Measurements from ENCODE around the gene HIVEP3.

Gene HIVEP3

GRCh38 chr1:41539418-41539805 lies 379.3 kb downstream of the HIVEP3 start:
- DNase-seq = no peak

DNA sequence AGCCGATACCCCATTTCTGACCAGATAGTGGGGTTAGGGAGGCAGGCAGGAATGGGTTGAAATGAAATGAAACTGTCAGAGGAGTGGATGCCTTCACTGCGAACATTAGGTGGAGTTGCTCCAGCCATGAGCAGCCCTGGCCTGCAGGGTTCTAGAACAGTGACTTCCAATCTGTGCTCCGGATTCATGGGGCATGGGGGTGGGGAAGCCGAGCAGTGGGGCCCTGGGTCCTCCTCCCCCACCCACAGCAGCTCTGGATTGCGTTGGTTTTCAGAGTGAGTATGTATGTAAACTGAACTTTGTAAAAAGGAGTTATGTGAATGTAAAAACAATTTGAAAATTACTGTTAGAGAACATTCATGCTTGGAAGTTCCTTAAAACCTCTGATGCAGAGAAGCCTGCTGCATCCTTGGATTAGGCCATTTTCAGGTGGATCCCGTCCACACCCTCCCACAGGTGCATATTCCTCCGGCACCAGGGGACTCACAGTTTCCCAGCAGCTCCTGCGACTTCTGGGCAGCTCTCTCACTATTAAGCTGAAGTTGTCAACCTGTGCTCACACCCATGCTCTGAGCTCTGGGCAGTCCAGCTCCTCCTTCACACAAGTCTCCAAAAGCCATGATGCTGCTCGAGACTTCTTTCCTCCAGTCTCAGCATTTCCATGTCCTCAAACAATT lies 379.8 kb downstream of the HIVEP3 start:
- DNase-seq = no peak

DNA sequence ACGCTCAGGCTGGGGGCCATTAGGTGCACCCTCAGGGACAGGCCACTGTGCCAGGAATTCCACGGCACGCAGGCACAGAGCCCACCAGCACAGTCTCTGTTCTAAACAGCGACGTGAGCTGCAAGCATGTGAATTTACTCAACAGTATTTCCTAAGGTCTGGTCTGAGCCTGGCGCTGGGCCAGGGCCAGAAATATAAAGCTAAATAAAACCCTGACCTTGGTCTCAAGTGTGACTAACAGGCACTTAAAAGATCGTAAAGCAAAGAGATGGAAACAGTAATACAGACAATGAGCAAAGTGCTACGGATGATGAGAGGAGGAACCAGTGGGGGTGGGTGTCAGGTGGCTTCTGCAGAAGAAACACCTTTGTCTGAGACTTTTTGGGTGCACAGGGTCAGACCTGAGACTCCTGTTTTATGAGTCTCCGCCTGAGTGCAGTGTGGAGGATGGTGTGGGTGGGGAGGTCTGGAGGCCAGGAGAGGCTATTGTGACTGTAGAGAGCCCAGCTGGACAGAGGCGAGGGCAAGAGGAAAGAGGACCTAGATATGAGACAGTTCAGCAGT lies 380.9 kb downstream of the HIVEP3 start:
- no peak for DNase-seq

DNA sequence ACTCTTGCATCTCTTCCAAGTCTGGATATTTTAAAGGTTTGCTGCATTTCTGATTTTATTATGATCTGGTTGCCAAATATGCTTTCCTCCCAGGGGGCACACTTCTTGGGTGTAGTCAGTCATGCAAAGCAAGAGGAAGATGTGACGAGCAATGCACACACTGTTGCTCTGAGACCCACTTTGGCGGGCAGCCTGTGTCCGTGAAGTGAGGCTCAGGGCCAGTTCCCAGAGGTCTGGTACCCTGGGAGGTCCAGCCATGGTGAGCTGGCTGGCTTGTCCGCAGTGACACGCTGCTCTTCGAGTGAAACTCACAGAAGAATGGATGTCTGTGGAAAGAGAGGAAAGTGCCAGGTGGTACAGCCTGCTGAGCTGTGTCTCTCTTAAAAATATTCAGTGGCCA lies 381.5 kb downstream of the HIVEP3 start:
- DNase-seq = no peak

- DNase-seq = no peak
Measured at GRCh38 chr1:41536361-41536802, 382.3 kb downstream of the HIVEP3 start.

GRCh38 chr1:41535716-41536115 lies 383.0 kb downstream of the HIVEP3 start:
- no peak for DNase-seq

DNA sequence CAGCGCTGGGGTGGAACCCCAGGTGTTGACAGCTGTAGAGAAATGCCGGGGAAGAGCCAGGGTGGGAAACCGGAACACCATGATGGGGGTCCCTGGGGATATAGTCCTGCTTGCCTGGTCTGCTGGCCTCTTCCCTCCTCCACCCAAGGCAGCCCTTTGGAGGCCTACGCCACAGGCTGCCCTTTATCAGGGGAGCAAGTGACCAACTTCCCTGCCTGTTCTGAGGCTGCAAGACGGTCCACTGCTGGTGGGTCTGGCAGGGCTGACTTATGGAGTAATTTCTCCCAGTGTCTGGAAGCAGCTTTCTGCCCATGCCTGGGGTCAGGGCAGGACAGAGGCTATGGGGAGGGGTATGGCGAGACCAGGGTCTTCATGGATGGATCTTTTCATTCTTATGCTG lies 383.4 kb downstream of the HIVEP3 start:
- DNase-seq = no peak

DNA sequence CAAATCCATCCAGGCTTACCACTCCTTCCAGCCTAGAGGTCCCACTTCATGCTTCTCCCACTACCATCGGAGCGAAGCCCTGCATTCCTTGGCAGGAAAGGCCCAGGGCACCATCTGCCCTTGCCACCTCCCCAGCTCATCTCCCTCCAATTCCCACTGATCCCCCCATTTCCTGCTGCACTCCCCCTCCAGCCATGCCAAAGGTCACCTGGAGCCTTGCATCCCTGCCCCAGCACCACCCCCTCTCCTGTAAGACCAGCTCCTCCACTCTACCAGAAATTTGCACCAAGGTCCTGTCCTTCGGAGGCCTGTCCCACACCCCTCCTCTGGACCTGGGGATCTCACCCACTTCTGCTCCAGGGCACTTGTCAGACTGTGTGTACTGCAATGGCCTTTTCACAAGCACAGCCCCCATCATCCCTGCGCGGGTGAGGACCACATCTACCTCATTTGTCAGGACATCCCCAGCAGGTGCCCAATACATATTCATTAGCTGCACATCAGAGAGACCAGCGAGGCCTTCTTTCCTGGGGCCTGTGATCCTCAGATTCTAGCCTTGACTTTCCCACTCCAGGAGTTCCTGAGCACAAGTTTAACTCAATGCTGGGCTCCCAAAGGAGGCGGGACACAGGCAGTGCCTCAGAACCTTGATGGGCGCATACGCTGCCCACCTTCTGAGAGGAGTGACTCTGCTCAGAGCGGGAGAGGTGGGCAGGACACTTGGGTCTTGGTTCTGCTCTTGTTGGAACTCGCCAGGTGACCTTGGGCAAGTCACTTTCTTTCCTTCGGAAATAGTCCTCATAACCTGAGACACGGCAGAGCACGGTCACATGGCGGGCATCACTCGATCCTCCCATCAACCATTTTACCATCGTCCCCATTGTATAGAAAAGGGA lies 384.3 kb downstream of the HIVEP3 start:
- no peak for DNase-seq

GRCh38 chr1:41533731-41534080 lies 385.0 kb downstream of the HIVEP3 start:
- no peak for DNase-seq

GRCh38 chr1:41533016-41533730 lies 385.5 kb downstream of the HIVEP3 start:
- no peak for DNase-seq

- DNase-seq = no peak
Measured at GRCh38 chr1:41532206-41532975, 386.3 kb downstream of the HIVEP3 start.

- no peak for DNase-seq
Measured at GRCh38 chr1:41530411-41530810, 388.3 kb downstream of the HIVEP3 start.

- no peak for DNase-seq
Measured at GRCh38 chr1:41529621-41530395, 388.9 kb downstream of the HIVEP3 start.

DNA sequence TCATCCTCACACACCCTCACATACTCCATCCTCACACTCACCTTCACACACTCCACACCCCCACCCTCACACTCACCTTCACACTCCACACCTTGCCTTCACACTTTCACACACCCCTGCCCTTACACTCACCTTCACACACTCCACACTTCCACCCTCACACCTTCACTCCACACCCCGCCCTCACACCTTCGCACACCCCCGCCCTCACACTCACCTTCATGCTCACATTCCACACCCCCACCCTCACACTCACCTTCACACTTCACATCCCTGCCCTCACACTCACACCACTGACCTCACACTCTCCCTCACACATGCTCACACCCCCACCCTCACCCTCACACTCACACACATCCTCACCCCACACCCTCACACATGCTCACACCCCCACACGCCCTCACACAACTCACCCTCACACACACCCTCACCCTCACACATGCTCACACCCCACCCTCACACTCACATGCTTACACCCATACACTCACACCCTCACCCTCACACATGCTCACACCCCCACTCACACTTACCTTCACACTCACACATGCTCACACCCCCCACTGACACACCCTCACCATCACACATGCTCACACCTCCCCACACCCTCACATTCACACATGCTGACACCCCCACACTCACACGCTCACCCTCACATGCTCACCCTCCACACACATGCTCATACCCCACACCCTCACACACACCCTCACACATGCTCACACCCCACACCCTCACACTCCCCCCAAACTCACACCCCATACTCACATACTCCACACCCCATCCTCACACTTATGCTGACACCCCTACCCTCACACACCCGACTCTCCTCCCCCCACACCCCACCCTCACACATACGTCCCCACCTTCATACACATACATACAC lies 389.8 kb downstream of the HIVEP3 start:
- no peak for DNase-seq

DNA sequence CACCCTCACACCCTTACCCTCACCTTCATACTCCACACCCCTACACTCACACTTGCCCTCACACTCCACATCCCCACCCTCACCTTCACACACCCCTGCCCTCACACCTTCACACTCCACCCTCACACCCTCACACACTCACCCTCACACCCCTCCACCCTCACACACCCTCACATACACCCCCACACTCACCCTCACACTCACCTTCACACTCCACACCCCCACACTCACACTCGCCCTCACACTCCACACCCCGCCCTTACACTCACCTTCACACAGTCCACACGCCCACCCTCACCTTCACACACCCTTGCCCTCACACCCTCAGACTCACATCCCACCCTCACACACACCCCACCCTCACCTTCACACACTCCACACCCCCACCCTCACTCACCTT lies 390.6 kb downstream of the HIVEP3 start:
- DNase-seq = no peak

DNA sequence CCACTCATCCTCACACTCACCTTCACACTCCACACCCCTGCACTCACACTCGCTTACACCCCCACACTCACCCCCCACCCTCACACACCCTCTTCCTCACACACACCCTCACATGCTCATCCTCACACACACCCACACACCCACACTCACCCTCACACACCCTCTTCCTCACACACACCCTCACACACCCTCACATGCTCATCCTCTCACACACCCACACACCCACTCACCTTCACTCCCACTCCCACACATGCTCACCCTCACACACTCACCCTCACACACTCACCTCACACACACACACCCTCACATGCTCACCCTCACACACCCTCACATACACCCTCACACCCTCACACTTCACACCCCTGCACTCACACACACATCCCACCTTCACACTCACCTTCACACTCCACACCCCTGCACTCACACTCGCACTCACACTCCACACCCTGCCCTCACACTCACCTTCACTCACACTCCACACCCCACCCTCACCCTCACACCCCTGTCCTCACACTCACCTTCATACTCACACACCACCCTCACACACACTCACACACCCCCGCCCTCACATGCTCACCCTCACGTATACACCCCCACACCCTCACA lies 391.7 kb downstream of the HIVEP3 start:
- DNase-seq = no peak

GRCh38 chr1:41525891-41526587 lies 392.7 kb downstream of the HIVEP3 start:
- DNase-seq = no peak

DNA sequence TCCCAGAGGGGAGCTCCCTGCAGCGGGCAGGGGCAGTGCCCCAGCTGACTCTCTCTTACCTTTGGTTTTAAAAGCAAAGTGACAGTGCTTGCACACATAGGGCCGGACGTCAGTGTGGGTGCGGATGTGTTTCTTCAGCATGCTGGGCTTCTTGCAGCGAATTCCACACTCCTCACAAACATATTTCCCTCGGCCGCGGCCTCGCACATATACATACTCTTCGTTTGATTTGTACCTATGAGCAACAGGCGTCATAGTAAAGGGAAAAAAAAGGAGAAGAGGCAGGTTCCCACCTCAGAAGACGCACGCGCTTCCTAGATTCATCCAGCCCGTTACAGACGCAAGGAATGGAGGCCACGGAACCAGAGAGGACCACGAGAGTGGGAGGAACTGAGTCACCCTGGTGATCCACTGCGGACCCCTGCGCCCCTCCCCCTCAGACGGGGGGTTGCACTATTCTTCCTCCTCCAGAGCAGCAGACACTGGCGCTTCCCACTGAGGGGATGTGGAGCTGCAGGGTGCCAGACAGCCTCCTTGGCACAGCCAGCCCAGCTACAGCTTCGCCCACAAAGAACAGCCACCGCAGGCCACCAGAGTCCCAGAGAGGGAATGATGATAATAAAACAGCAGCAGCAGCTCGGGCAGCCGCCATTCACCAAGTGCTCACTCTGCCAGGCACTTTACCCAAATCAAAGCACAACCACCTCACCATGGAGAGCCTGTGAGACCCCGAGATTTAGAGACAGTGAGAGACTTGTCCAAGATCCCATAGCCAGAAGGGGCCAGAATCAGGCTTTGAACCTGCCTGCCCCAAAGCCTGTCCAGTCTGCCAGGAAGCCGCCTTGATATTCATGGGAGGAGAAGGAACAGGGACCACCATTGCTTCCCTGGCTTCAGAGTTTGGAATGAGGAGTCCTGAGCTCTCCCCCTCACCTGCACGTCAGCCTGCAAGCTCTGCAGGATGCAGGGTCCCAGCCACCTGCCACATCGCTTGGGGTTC lies 393.7 kb downstream of the HIVEP3 start:
- no peak for DNase-seq

Measured in CD4-positive, alpha-beta T cell treated with Interleukin-17A for 4 hours (primary cell).